WTC11 (cell line): ENCODE data around the gene AVP. TPM values are rescaled to one million over a fixed set of nuclear protein-coding genes. Genes with fewer than 3 reads are reported as not detected.

Source experiments
- ATF1 ChIP-seq: sonication (generic); formaldehyde crosslinking; IDR thresholded peaks from 2 replicates; pipeline ENCODE4 v1.8.1; 2023; ENCODE audit warnings: mild to moderate bottlenecking, moderate library complexity, missing genetic modification reagents
- CDX4 ChIP-seq: fragments of 250-450 bp; sonication (Bioruptor Pico); IDR thresholded peaks from 2 replicates; pipeline ENCODE4 v1.9.0; 2021; ENCODE audit warnings: moderate library complexity, mild to moderate bottlenecking, inconsistent platforms, borderline replicate concordance
- CREB1 ChIP-seq: sonication (generic); formaldehyde crosslinking; IDR thresholded peaks from 2 replicates; pipeline ENCODE4 v1.8.0; 2023; ENCODE audit warnings: mild to moderate bottlenecking, missing genetic modification reagents
- CTCF ChIP-seq: fragments of 200-600 bp; IDR thresholded peaks from 2 replicates; pipeline ENCODE4 v1.8.0; 2022; ENCODE audit warnings: antibody characterized with exemption
- E2F5 ChIP-seq: sonication (generic); formaldehyde crosslinking; IDR thresholded peaks from 2 replicates; pipeline ENCODE4 v1.8.1; 2022; ENCODE audit warnings: mild to moderate bottlenecking, moderate library complexity, missing genetic modification reagents
- ELF4 ChIP-seq: sonication (generic); formaldehyde crosslinking; IDR thresholded peaks from 2 replicates; pipeline ENCODE4 v1.8.1; 2022; ENCODE audit warnings: low read depth, mild to moderate bottlenecking, moderate library complexity, missing genetic modification reagents
- ERG ChIP-seq: fragments of 250-450 bp; sonication (Bioruptor Pico); IDR thresholded peaks from 2 replicates; pipeline ENCODE4 v1.8.0; 2021; ENCODE audit warnings: mild to moderate bottlenecking
- FOXK1 ChIP-seq: sonication (generic); formaldehyde crosslinking; IDR thresholded peaks from 2 replicates; pipeline ENCODE4 v1.8.0; 2022; ENCODE audit warnings: mild to moderate bottlenecking, moderate library complexity, missing genetic modification reagents
- FOXP1 ChIP-seq: sonication (generic); formaldehyde crosslinking; IDR thresholded peaks from 2 replicates; pipeline ENCODE4 v1.8.0; 2022; ENCODE audit warnings: missing genetic modification reagents, mild to moderate bottlenecking, moderate library complexity, borderline replicate concordance
- GABPB1 ChIP-seq: sonication (generic); formaldehyde crosslinking; IDR thresholded peaks from 2 replicates; pipeline ENCODE4 v1.8.1; 2023; ENCODE audit warnings: mild to moderate bottlenecking, missing genetic modification reagents
- HMGA2 ChIP-seq: fragments of 250-450 bp; sonication (Bioruptor Pico); IDR thresholded peaks from 2 replicates; pipeline ENCODE4 v1.4.0; 2021; ENCODE audit warnings: mild to moderate bottlenecking, moderate library complexity
- KAT7 ChIP-seq: sonication (generic); formaldehyde crosslinking; IDR thresholded peaks from 2 replicates; pipeline ENCODE4 v1.8.1; 2023; ENCODE audit warnings: missing genetic modification reagents, mild to moderate bottlenecking, borderline replicate concordance
- MAX ChIP-seq: sonication (generic); formaldehyde crosslinking; IDR thresholded peaks from 2 replicates; pipeline ENCODE4 v1.8.0; 2022; ENCODE audit warnings: mild to moderate bottlenecking, missing genetic modification reagents
- NFATC4 ChIP-seq: fragments of 250-450 bp; sonication (Bioruptor Pico); IDR thresholded peaks from 2 replicates; pipeline ENCODE4 v1.9.0; 2021; ENCODE audit warnings: mild to moderate bottlenecking
- NFE2L1 ChIP-seq: sonication (generic); formaldehyde crosslinking; IDR thresholded peaks from 2 replicates; pipeline ENCODE4 v1.8.1; 2023; ENCODE audit warnings: missing genetic modification reagents
- NFYB ChIP-seq: sonication (generic); formaldehyde crosslinking; conservative IDR thresholded peaks from 2 replicates; pipeline ENCODE4 v1.8.0; 2022; ENCODE audit warnings: low read depth, missing genetic modification reagents
- NR1H2 ChIP-seq: sonication (generic); formaldehyde crosslinking; IDR thresholded peaks from 2 replicates; pipeline ENCODE4 v1.9.0; 2021; ENCODE audit warnings: mild to moderate bottlenecking, moderate library complexity, missing genetic modification reagents
- NR3C1 ChIP-seq: sonication (generic); formaldehyde crosslinking; conservative IDR thresholded peaks from 2 replicates; pipeline ENCODE4 v1.8.1; 2023; ENCODE audit warnings: low read depth, mild to moderate bottlenecking, missing genetic modification reagents
- PREB ChIP-seq: sonication (generic); formaldehyde crosslinking; IDR thresholded peaks from 2 replicates; pipeline ENCODE4 v1.8.1; 2022; ENCODE audit warnings: mild to moderate bottlenecking, missing genetic modification reagents, moderate library complexity, borderline replicate concordance
- RELA ChIP-seq: sonication (generic); formaldehyde crosslinking; IDR thresholded peaks from 2 replicates; pipeline ENCODE4 v1.8.1; 2022; ENCODE audit warnings: missing genetic modification reagents, mild to moderate bottlenecking, borderline replicate concordance
- RORB ChIP-seq: fragments of 250-450 bp; sonication (Bioruptor Pico); IDR thresholded peaks from 2 replicates; pipeline ENCODE4 v1.9.0; 2021; ENCODE audit warnings: mild to moderate bottlenecking
- TCF7 ChIP-seq: sonication (generic); formaldehyde crosslinking; IDR thresholded peaks from 2 replicates; pipeline ENCODE4 v1.8.0; 2022; ENCODE audit warnings: mild to moderate bottlenecking, low read depth, missing genetic modification reagents, moderate library complexity
- TEAD1 ChIP-seq: sonication (generic); formaldehyde crosslinking; IDR thresholded peaks from 2 replicates; pipeline ENCODE4 v1.8.0; 2022; ENCODE audit warnings: mild to moderate bottlenecking, missing genetic modification reagents
- ZBTB43 ChIP-seq: sonication (generic); formaldehyde crosslinking; IDR thresholded peaks from 2 replicates; pipeline ENCODE4 v1.8.1; 2023; ENCODE audit warnings: mild to moderate bottlenecking, missing genetic modification reagents
- ZNF317 ChIP-seq: sonication (generic); formaldehyde crosslinking; IDR thresholded peaks from 2 replicates; pipeline ENCODE4 v1.8.1; 2023; ENCODE audit warnings: low read depth, mild to moderate bottlenecking, moderate library complexity, missing genetic modification reagents, borderline replicate concordance
- ZNF425 ChIP-seq: fragments of 250-450 bp; sonication (Bioruptor Pico); conservative IDR thresholded peaks from 2 replicates; pipeline ENCODE4 v1.9.0; 2021; ENCODE audit warnings: mild to moderate bottlenecking
- ZNF512 ChIP-seq: sonication (generic); formaldehyde crosslinking; IDR thresholded peaks from 2 replicates; pipeline ENCODE4 v1.8.1; 2022; ENCODE audit warnings: missing genetic modification reagents, borderline replicate concordance
- total RNA-seq: library from RNA; stranded (reverse); gene quantifications from 3 replicates; pipeline ENCODE4 v1.2.3, GENCODE V29; 2021

Gene AVP
- total RNA-seq, 1 experiment from 2014 or later: 0.50 TPM

GRCh38 chr20:3071610-3072529 is 12.7 kb downstream of the AVP start, which contains the start of gene OXT (continued):
- no peak for TF ChIP-seq ERG (CRISPR knock-in tag)
- peak; percentile 85; the same call in 1 of the 2 replicates for TF ChIP-seq PREB
- TF ChIP-seq CDX4 (CRISPR knock-in tag): no peak
- peak; percentile 74; the same call in 1 of the 2 replicates for TF ChIP-seq TCF7 (CRISPR knock-in tag)
- 0 out of 2 replicates have a peak, but pooled peaks have one; percentile 34 for TF ChIP-seq NR3C1 (CRISPR knock-in tag)
- TF ChIP-seq NFE2L1 (CRISPR knock-in tag): peak; percentile 87; the same call in 1 of the 2 replicates
- TF ChIP-seq HMGA2: no peak
- TF ChIP-seq RELA (CRISPR knock-in tag): peak; percentile 83; the same call in 1 of the 2 replicates
- no peak for TF ChIP-seq KAT7
- TF ChIP-seq ZNF317: no peak; the same call in 1 of the 2 replicates
- TF ChIP-seq MAX (CRISPR knock-in tag): peak; percentile 98
- no peak for TF ChIP-seq ZNF425 (CRISPR knock-in tag)
- TF ChIP-seq TEAD1 (CRISPR knock-in tag): peak; percentile 89; the same call in 1 of the 2 replicates
- TF ChIP-seq RORB (CRISPR knock-in tag): no peak
- 0 out of 2 replicates have a peak, but pooled peaks have one; percentile 24 for TF ChIP-seq NFYB (CRISPR knock-in tag)
- peak; percentile 90 for TF ChIP-seq FOXP1 (CRISPR knock-in tag)
- TF ChIP-seq CTCF: no peak
- peak; percentile 94 for TF ChIP-seq NR1H2 (CRISPR knock-in tag)
- TF ChIP-seq ATF1 (CRISPR knock-in tag): no peak
- peak; percentile 81 for TF ChIP-seq ZBTB43 (CRISPR knock-in tag)
- peak; percentile 92 for TF ChIP-seq CREB1
- TF ChIP-seq E2F5 (CRISPR knock-in tag): no peak; the same call in none of the 2 replicates
- TF ChIP-seq GABPB1: no peak
- no peak; the same call in 1 of the 2 replicates for TF ChIP-seq ELF4
- no peak for TF ChIP-seq ZNF512
- TF ChIP-seq NFATC4 (CRISPR knock-in tag): no peak
- peak; percentile 78; the same call in 1 of the 2 replicates for TF ChIP-seq FOXK1 (CRISPR knock-in tag)
